Activated T-helper 17 cell treated with anti-CD3 and anti-CD28 coated beads, Interleukin-2, amount 50 U/mL, for 72 hours (primary cell): ENCODE results near the gene YDJC. TPM values are rescaled to one million over a fixed set of nuclear protein-coding genes. Genes with fewer than 3 reads are reported as not detected.

ENCODE experiments used
- total RNA-seq, 2 donors: library from RNA; stranded (reverse); gene quantifications; one replicate each; pipeline ENCODE4 v1.2.3, GENCODE V29; 2022

The YDJC gene
- total RNA-seq, 2 donors from 2014 or later, result 28.9 to 56.6 TPM

Other genes with a start within 250 kb of the YDJC start
- under 1 TPM; 0.13 to 0.39 TPM for gene RIMBP3B, start 246.3 kb downstream of the YDJC start, total RNA-seq
- gene HIC2, start 212.7 kb downstream of the YDJC start, total RNA-seq, result 1 to 10 TPM; 4.8 to 6.2 TPM
- gene TMEM191C, start 162.6 kb downstream of the YDJC start, total RNA-seq, result 1 to 10 TPM in 1 of 2 donors, under 1 TPM in 1; 0.82 to 5.2 TPM
- under 1 TPM; 0.06 to 0.19 TPM for gene RIMBP3C, start 78.6 kb downstream of the YDJC start, total RNA-seq
- gene UBE2L3, start 62.3 kb downstream of the YDJC start, total RNA-seq, result 10 to 100 TPM; 36.6 to 78.9 TPM
- under 1 TPM; 0.29 to 0.37 TPM for gene CCDC116, start 2.7 kb upstream of the YDJC start, total RNA-seq
- gene SDF2L1, start 12.3 kb upstream of the YDJC start, total RNA-seq, result 10 to 100 TPM; 15.3 to 48.5 TPM
- gene PPIL2, start 36.0 kb upstream of the YDJC start, total RNA-seq, result 10 to 100 TPM; 37.0 to 50.0 TPM
- 1 to 10 TPM in 1 of 2 donors, under 1 TPM in 1; 0.91 to 4.6 TPM for gene YPEL1, start 105.8 kb upstream of the YDJC start, total RNA-seq
- gene MAPK1, start 237.6 kb upstream of the YDJC start, total RNA-seq, result 10 to 100 TPM; 48.6 to 70.7 TPM